Ecto neural progenitor cell (in vitro differentiated cells): ENCODE data around the gene SCNN1A.

Experiments
- DNase-seq: peaks from one replicate; pipeline ENCODE4 v3.0.0-alpha.2; 2018; ENCODE audit warnings: low spot score

SCNN1A gene

DNA sequence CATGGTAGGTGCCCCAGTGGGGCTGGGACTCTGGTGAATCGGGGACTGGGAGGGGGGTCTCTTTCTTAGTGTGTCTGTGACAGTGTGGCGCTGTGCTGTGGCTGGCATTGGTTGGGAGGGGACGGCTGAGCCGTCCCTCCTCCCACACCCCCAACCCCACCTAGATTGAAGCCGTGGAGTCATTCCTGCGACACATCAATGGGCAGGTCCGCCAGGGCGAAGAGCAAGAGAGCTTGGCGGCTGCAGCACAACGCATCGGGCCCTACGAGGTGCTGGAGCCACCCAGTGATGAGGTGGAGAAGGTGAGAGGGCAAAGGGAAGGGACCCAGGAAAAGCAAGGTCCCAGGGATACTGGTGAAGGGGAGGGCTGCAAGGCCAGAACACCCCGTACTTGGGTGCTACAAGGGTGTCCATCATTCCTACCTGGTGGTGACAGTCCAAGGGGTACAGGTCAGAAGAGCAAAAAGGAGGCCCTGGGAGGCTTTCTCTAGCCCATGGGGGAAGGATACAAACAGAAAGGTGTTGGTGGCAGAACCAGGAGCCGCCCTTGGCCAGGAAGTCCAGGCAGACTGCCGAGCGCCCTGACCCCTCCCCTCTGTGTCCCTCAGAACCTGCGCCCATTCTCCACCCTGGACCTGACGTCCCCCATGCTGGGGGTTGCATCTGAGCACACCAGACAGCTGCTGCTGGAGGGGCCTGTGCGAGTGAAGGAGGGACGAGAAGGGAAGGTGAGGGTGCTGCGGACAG is 57.5 kb downstream of the SCNN1A start:
- peak; percentile 48 for DNase-seq

GRCh38 chr12:6316921-6317692 is 58.3 kb downstream of the SCNN1A start:
- DNase-seq: peak; percentile 55

- peak; percentile 45 for DNase-seq
Observed at GRCh38 chr12:6315704-6316597, 59.4 kb downstream of the SCNN1A start.

GRCh38 chr12:6315184-6315583 is 60.2 kb downstream of the SCNN1A start:
- DNase-seq: no peak

- peak; percentile 46 for DNase-seq
Observed at GRCh38 chr12:6314776-6315175, 60.6 kb downstream of the SCNN1A start.

GRCh38 chr12:6313326-6313940 is 61.9 kb downstream of the SCNN1A start:
- no peak for DNase-seq

DNA sequence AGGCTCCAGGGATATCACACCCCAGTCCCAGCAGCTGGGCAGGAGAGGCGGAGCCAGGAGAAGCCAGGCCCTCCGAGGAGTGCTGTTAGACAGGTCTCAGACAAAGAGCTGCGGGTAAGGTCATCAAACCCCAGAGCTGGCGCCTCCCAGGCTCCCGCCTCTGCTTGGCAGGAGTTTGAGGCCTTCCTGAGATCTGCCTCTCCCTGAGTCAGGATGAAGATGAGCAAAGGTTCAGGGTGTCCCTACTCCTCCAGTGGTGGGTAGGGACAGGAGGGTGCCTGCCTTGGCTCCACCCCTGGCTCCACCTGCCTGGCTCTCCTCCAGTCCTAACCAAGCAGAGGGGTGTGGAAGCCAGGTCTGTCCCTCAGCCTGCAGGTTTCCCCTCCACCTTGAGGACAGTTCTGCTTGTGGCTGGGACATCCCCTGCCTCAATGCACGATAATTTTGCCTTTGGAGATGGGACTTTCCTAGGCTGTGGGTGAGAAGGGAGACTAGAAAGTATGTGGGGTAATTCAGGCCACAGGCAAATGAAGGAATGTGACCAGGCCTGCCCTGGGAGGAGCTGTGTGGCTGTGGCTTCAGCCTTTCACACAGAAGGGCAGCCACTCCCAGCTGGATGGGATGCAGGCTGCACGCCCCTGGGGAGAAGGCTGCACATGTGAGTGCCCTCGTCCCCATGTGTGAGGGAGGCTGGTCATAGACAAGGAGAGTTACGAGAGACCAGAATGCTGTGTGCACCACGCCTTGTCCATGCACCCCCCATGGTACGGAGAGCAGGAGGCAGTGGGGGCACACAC is 62.6 kb downstream of the SCNN1A start:
- DNase-seq: peak; percentile 75

- no peak for DNase-seq
Observed at GRCh38 chr12:6311822-6312528, 63.4 kb downstream of the SCNN1A start.

DNA sequence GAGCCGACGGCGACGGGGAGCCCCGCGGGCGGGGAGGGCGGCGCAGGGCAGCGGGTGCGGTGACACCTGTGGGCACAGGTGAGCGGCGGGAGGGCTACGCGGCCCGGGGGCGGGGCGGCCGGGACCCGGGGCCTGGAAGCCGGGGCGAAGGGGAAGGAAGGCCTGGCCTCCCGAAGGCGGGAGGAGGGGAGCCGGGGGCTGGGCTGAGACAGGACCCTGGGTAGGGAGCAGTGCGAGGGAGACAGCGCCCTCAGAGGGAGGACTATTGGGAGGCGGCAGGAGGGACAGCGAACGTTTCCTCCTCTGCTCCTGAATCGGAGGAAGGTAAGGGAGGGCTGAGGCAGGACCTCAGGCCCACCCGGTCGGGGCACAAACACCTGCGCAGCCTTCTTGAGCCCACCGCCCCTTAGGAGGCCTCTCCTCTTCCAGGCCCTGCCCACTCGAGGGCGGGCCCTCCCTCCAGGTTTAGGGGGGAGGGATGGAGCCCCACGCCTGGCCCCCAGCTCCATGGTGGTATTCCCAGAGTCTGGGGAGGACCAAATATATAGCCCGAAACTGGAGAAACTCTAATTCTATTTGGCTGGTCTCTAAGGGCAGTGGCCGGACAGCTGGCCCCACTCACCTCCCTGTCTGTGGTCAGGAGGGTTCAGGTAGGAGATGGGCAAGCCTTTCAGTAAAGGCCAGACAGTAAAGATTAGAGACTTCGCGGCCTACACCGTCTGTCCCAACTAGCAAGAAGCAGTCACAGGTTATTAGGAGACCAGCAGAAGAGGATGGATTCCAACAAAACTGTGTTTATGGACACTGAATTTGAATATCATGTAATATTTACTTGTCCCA is 64.4 kb downstream of the SCNN1A start:
- DNase-seq: peak; percentile 75

DNA sequence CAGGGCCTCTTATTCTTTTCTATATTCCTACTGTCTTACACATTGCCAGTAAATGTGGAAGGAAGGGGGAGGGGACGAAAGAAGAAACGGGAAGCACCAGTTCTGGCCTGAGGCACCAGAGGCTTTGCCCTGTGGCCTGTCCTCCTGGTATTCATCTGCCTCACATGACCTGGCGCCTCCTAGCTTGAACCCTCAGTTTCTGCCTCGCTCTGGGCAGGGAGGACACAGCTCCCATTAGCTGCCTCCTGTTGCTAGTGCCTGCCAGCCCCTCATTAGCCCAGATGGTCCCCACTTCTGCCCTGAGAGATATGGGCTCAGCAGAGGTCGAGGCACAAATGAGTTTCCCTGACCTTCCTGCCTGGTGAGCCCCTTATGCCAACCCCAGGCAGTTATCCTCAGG is 67.8 kb downstream of the SCNN1A start:
- DNase-seq: no peak

- no peak for DNase-seq
Observed at GRCh38 chr12:6306599-6307220, 68.7 kb downstream of the SCNN1A start.

DNA sequence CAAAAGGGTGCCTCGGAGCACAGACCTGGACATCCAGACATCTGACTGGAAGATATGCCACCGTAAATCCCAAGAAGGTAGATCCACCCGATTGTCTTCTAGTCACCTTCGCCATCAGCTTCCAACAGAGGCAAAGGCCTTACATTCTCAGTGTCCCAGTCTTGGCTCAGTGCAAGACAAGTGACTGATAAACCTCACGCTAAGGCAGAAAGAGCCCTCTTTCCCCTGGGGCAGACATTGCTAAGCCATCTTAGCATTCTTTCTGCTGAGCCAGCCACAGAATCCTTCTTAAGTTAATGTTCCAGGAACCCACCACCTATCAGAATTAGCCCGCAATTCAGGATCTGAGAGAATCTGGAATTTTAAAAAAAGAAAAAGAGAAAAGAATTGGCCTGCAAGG is 69.2 kb downstream of the SCNN1A start:
- no peak for DNase-seq

DNA sequence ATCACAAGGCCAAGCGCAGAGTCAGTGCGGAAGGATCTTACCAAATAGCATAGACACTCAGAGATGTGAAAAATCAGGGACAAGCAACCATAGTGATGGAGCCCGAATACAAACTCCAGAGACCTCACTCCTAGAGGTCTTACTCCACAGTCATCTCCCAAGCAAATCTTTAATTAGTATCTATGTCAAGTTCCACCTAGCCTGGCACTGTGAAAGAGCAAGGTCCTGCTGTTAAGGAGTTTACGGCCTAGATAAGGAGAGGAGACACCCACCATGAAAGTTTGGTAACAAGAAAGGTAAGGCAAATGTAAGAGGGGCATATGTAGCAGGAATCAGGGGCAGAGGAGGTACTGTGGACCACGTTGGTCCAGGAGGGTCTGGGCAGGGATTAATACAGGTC is 72.3 kb downstream of the SCNN1A start:
- no peak for DNase-seq

GRCh38 chr12:6302621-6303020 is 72.7 kb downstream of the SCNN1A start:
- DNase-seq: no peak

DNA sequence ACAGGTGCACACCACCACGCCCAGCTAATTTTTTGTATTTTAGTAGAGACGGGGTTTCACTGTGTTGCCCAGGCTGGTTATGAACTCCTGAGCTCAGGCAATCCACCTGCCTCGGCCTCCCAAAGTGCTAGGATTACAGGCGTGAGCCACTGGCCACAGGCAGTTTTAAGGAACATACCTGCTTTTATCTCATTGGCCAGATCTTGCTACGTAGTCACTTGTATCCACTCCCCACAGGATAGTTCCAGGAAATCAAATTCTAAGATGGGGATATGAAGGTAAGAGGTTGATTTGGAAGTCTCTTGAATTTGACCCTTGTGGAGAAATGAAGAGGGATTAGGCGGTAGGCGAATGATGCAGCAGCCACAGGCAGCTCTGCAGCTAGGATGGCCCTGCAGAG is 73.6 kb downstream of the SCNN1A start:
- no peak for DNase-seq

DNA sequence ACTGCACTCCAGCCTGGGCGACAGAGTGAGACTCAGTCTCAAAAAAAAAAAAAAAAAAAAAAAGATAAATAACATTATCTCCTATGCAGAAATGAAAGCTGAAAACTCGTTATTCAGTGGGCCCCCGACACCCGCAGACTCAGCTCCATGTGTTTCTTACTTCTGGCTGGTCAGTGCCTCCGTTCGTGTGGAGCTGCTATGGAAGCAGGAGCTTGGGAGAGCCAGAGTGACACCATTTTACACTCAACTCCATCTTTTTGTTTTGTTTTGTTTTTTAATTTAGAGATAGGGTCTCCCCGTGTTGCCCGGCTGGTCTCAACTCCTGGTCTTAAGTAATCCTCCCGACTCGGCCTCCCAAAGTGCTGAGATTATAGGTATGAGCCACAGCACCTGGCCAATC is 78.2 kb downstream of the SCNN1A start:
- DNase-seq: no peak
